Measurements from ENCODE around the gene NAALADL2. TPM values are rescaled to one million over a fixed set of nuclear protein-coding genes. Genes with fewer than 3 reads are reported as not detected.

Gene NAALADL2
- total and polyA plus RNA-seq, 2 of the 4 experiments (the other 2 are of a cell fraction) = 3.8 to 19.2 TPM

DNA sequence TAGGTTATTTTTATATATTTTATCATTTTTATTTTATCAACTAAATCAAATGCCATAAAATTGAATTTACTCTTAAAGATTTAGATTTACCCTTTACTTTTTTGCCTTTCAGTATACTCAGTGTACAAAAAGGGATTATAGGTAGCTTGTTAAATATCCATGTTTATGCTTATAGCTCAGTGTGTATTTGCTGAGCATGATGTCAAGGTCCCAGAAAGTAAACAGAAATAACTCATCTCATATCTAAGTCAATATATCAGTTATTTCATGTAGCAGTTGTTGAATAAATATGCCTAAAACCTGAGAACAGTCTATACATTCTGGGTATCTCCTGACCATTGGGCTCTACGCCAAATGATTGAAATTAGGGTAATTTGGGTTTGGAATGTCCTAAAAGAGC is 693.8 kb downstream of the NAALADL2 start:
- no peak overlapping the region for H2BK20ac ChIP-seq (ENCODE audit: low read depth, low read length)
- H4K91ac ChIP-seq (ENCODE audit: insufficient read depth, low read depth, low read length) = no peak overlapping the region
- no peak overlapping the region for H2AK5ac ChIP-seq (ENCODE audit: low read depth, low read length)
- H3K4me2 ChIP-seq (ENCODE audit: low read depth, low read length) = no peak overlapping the region
- H4K8ac ChIP-seq (ENCODE audit: low read depth in 2 of 2, low read length in 2 of 2) = no peak overlapping the region
- no peak overlapping the region for H3K4me3 ChIP-seq (ENCODE audit: insufficient read depth, low read depth, low read length)
- no peak overlapping the region for H3K14ac ChIP-seq (replicated peaks; ENCODE audit: low read depth, low read length)
- no TSS peak for BruUV-seq (replicated peaks)
- ChIA-PET POLR2A (ENCODE audit: unreplicated experiment) (no interaction called here), CTCF (interaction anchor here (0.7 kb wide), 1 partner anchor 27 kb away, joined by 3 read pairs; no protein-coding TSS in a partner anchor)
- intact Hi-C loops (cut with micrococcal nuclease) (no loop called here), dilution Hi-C loops (cut with HindIII; ENCODE audit: low sequenced_read_pairs, unreplicated experiment) (no loop called here), in situ Hi-C loops (cut with MboI; ENCODE audit: low sequenced_read_pairs) (no loop called here)
- no peak overlapping the region for H3K23ac ChIP-seq (ENCODE audit: low read depth, low read length)
- no peak overlapping the region for H2BK15ac ChIP-seq (ENCODE audit: low read depth, low read length)
- H3K18ac ChIP-seq (ENCODE audit: low read depth, low read length) = no peak overlapping the region
- H4K5ac ChIP-seq (ENCODE audit: low read depth, low read length) = no peak overlapping the region
- H2AK9ac ChIP-seq (replicated peaks; ENCODE audit: low read depth, low read length, poor library complexity) = no peak overlapping the region
- TF ChIP-seq BHLHE40 (IDR thresholded peaks at IDR 0.05; ENCODE audit: low read depth, low read length) (no peak), MAZ (IDR thresholded peaks at IDR 0.05; ENCODE audit: borderline replicate concordance, low read depth, low read length) (no peak), RFX5 (IDR thresholded peaks at IDR 0.05; ENCODE audit: low read depth, low read length) (no peak), MAFK (IDR thresholded peaks at IDR 0.05; ENCODE audit: low read depth, low read length) (no peak), FOS (IDR thresholded peaks at IDR 0.05; ENCODE audit: low read depth, low read length) (no peak), SMC3 (IDR thresholded peaks at IDR 0.05; ENCODE audit: low read depth, low read length) (no peak), MXI1 (IDR thresholded peaks at IDR 0.05; ENCODE audit: borderline replicate concordance, low read depth, low read length) (no peak), CHD1 (IDR thresholded peaks at IDR 0.05; ENCODE audit: low read depth, low read length) (no peak), NFE2L2 (IDR thresholded peaks at IDR 0.05; ENCODE audit: low read depth, low read length) (no peak), CEBPB (IDR thresholded peaks at IDR 0.05; ENCODE audit: low read depth, low read length) (no peak)
- TF ChIP-seq, protein P1, sequence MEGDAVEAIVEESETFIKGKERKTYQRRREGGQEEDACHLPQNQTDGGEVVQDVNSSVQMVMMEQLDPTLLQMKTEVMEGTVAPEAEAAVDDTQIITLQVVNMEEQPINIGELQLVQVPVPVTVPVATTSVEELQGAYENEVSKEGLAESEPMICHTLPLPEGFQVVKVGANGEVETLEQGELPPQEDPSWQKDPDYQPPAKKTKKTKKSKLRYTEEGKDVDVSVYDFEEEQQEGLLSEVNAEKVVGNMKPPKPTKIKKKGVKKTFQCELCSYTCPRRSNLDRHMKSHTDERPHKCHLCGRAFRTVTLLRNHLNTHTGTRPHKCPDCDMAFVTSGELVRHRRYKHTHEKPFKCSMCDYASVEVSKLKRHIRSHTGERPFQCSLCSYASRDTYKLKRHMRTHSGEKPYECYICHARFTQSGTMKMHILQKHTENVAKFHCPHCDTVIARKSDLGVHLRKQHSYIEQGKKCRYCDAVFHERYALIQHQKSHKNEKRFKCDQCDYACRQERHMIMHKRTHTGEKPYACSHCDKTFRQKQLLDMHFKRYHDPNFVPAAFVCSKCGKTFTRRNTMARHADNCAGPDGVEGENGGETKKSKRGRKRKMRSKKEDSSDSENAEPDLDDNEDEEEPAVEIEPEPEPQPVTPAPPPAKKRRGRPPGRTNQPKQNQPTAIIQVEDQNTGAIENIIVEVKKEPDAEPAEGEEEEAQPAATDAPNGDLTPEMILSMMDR (conservative IDR thresholded peaks at IDR 0.05; ENCODE audit: low read depth, low read length) = no peak
- TF ChIP-seq, protein P2, sequence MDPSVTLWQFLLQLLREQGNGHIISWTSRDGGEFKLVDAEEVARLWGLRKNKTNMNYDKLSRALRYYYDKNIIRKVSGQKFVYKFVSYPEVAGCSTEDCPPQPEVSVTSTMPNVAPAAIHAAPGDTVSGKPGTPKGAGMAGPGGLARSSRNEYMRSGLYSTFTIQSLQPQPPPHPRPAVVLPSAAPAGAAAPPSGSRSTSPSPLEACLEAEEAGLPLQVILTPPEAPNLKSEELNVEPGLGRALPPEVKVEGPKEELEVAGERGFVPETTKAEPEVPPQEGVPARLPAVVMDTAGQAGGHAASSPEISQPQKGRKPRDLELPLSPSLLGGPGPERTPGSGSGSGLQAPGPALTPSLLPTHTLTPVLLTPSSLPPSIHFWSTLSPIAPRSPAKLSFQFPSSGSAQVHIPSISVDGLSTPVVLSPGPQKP (IDR thresholded peaks at IDR 0.05; ENCODE audit: borderline replicate concordance, low read depth, low read length) = no peak
- WGBS, 2 experiments (ENCODE audit: extremely low coverage in 2 of 2, insufficient read length in 1 of 2) = no CpG with 5 or more reads among the region's 1 CpG
- no peaks in the 10 kb centered on the region for H3K36me3 ChIP-seq (ENCODE audit: control insufficient read depth, insufficient read depth, low read length)
- H3K4ac ChIP-seq (ENCODE audit: low read depth, low read length) = no peak overlapping the region
- DNase-seq (no peak), ATAC-seq (ENCODE audit: low read depth) (no peak)
- H4K20me1 ChIP-seq (ENCODE audit: insufficient read depth, low read length) = no peaks in the 10 kb centered on the region
- H3K27ac ChIP-seq (ENCODE audit: insufficient read depth, low read length) = no peak overlapping the region
- H3K9ac ChIP-seq (ENCODE audit: low read depth, low read length) = no peak overlapping the region
- H3K9me3 ChIP-seq (ENCODE audit: control insufficient read depth, insufficient read depth, low read length) = no peaks in the 10 kb centered on the region
- no peak overlapping the region for H2BK120ac ChIP-seq (ENCODE audit: low read depth, low read length)
- no peaks in the 10 kb centered on the region for H3K27me3 ChIP-seq (ENCODE audit: control insufficient read depth, insufficient read depth, low read length)
- no peak overlapping the region for H2BK5ac ChIP-seq (ENCODE audit: low read depth, low read length, poor library complexity, severe bottlenecking)
- H3K79me1 ChIP-seq (ENCODE audit: low read depth in 1 of 2, low read length in 2 of 2) = no peaks in the 10 kb centered on the region
- H3K9me1 ChIP-seq (ENCODE audit: insufficient read depth, low read length) = no peaks in the 10 kb centered on the region
- H3K4me1 ChIP-seq (ENCODE audit: control insufficient read depth, insufficient read depth, low read length) = no peaks in the 10 kb centered on the region
- no peak overlapping the region for H2AFZ ChIP-seq (replicated peaks; ENCODE audit: low read length, poor library complexity)
- H3K56ac ChIP-seq (ENCODE audit: extremely low read depth, insufficient read depth, low read length) = no peak overlapping the region

All from IMR-90 (cell line).